DMS53 (cell line): ENCODE data around the gene IGSF8.

Experiments used
- DNase-seq: peaks from one replicate; lab custom pipeline; 2025; lab: John Stamatoyannopoulos, UW

The IGSF8 gene

GRCh38 chr1:160066829-160067745 is 31.3 kb downstream of the IGSF8 start:
- DNase-seq: no peak

- DNase-seq: no peak
Observed at GRCh38 chr1:160064746-160065145, 33.7 kb downstream of the IGSF8 start.

GRCh38 chr1:160064164-160064563 is 34.3 kb downstream of the IGSF8 start:
- no peak for DNase-seq

GRCh38 chr1:160063176-160063575 is 35.2 kb downstream of the IGSF8 start:
- DNase-seq: no peak

GRCh38 chr1:160062230-160062532 is 36.2 kb downstream of the IGSF8 start:
- DNase-seq: no peak

GRCh38 chr1:160061369-160062229 is 36.8 kb downstream of the IGSF8 start:
- no peak for DNase-seq

GRCh38 chr1:160058087-160058486 is 40.3 kb downstream of the IGSF8 start:
- DNase-seq: peak; percentile 14

GRCh38 chr1:160056648-160057169 is 41.7 kb downstream of the IGSF8 start:
- no peak for DNase-seq

- peak; percentile 30 for DNase-seq
Observed at GRCh38 chr1:160053548-160054365, 44.7 kb downstream of the IGSF8 start.

- no peak for DNase-seq
Observed at GRCh38 chr1:160052936-160053335, 45.5 kb downstream of the IGSF8 start.

- DNase-seq: no peak
Observed at GRCh38 chr1:160050619-160051018, 47.8 kb downstream of the IGSF8 start.

GRCh38 chr1:160050182-160050581 is 48.2 kb downstream of the IGSF8 start:
- DNase-seq: peak; percentile 8

GRCh38 chr1:160049101-160049500 is 49.3 kb downstream of the IGSF8 start:
- no peak for DNase-seq

- no peak for DNase-seq
Observed at GRCh38 chr1:160048335-160048734, 50.1 kb downstream of the IGSF8 start.

- DNase-seq: no peak
Observed at GRCh38 chr1:160047111-160047991, 51.1 kb downstream of the IGSF8 start.

- peak; percentile 71 for DNase-seq
Observed at GRCh38 chr1:160046494-160047110, 51.8 kb downstream of the IGSF8 start.

- DNase-seq: peak; percentile 44
Observed at GRCh38 chr1:160045653-160046052, 52.8 kb downstream of the IGSF8 start.

GRCh38 chr1:160043543-160043942 is 54.9 kb downstream of the IGSF8 start:
- no peak for DNase-seq
